Astrocyte (in vitro differentiated cells and primary cell): Measurements from ENCODE around the gene ENTPD8. TPM values are rescaled to one million over a fixed set of nuclear protein-coding genes. Genes with fewer than 3 reads are reported as not detected.

Experiments used
- DNase-seq: peaks from one replicate; pipeline ENCODE4 v3.0.0-alpha.2; 2010; ENCODE audit warnings: low read depth
- FAIRE-seq: peaks from 2 replicates; lab custom pipeline; 2011; peaks lifted over from hg19 to GRCh38; lab: Jason Lieb, UNC
- H2AFZ ChIP-seq: 2 replicates; pipeline ENCODE4 v1.6.0; 2012; ENCODE audit warnings: low read depth, low read length, inconsistent platforms
- H3K27ac ChIP-seq: 2 replicates; pipeline ENCODE4 v1.5.1; 2011; ENCODE audit warnings: low read depth, low read length, inconsistent platforms
- H3K27me3 ChIP-seq: 2 replicates; pipeline ENCODE4 v1.6.0; 2011; ENCODE audit warnings: low read length, inconsistent platforms; ENCODE audit not compliant: insufficient read depth
- H3K36me3 ChIP-seq: 2 replicates; pipeline ENCODE4 v1.5.1; 2011; ENCODE audit warnings: low read length, inconsistent platforms; ENCODE audit not compliant: insufficient read depth
- H3K4me1 ChIP-seq: 2 replicates; pipeline ENCODE4 v1.5.1; 2011; ENCODE audit warnings: low read length, inconsistent platforms; ENCODE audit not compliant: insufficient read depth
- H3K4me2 ChIP-seq: 2 replicates; pipeline ENCODE4 v1.6.0; 2012; ENCODE audit warnings: low read length, inconsistent platforms
- H3K4me3 ChIP-seq: 2 replicates; pipeline ENCODE4 v1.5.1; 2011; ENCODE audit warnings: low read depth, mild to moderate bottlenecking, low read length, inconsistent platforms; ENCODE audit not compliant: insufficient read depth
- H3K79me2 ChIP-seq: 2 replicates; pipeline ENCODE4 v1.6.0; 2012; ENCODE audit warnings: mild to moderate bottlenecking, low read length, inconsistent platforms; ENCODE audit not compliant: insufficient read depth
- H3K9ac ChIP-seq: 2 replicates; pipeline ENCODE4 v1.6.0; 2012; ENCODE audit warnings: mild to moderate bottlenecking, low read length, inconsistent platforms
- H3K9me3 ChIP-seq: 2 replicates; pipeline ENCODE4 v1.5.1; 2012; ENCODE audit warnings: low read depth, mild to moderate bottlenecking, low read length, inconsistent platforms; ENCODE audit not compliant: insufficient read depth
- H4K20me1 ChIP-seq: 2 replicates; pipeline ENCODE4 v1.6.0; 2012; ENCODE audit warnings: low read length, inconsistent platforms; ENCODE audit not compliant: insufficient read depth
- H3K27ac Mint-ChIP-seq: one replicate; pipeline ENCODE4 v1.8.0; 2021; ENCODE audit warnings: mild to moderate bottlenecking, mixed read lengths; ENCODE audit not compliant: unreplicated experiment
- H3K27me3 Mint-ChIP-seq: one replicate; pipeline ENCODE4 v1.8.0; 2021; ENCODE audit warnings: low read depth, mixed read lengths; ENCODE audit not compliant: unreplicated experiment
- H3K36me3 Mint-ChIP-seq: one replicate; pipeline ENCODE4 v1.8.0; 2021; ENCODE audit warnings: low read depth, mixed read lengths; ENCODE audit not compliant: unreplicated experiment
- H3K4me1 Mint-ChIP-seq: one replicate; pipeline ENCODE4 v1.8.0; 2021; ENCODE audit warnings: low read depth, mixed read lengths; ENCODE audit not compliant: unreplicated experiment
- H3K4me3 Mint-ChIP-seq: one replicate; pipeline ENCODE4 v1.8.0; 2021; ENCODE audit warnings: mild to moderate bottlenecking, moderate library complexity, mixed read lengths; ENCODE audit not compliant: unreplicated experiment
- H3K9me3 Mint-ChIP-seq: one replicate; pipeline ENCODE4 v1.8.0; 2021; ENCODE audit warnings: mild to moderate bottlenecking, mixed read lengths; ENCODE audit not compliant: unreplicated experiment
- EZH2 ChIP-seq: IDR thresholded peaks from 2 replicates; pipeline ENCODE4 v1.6.1; 2012; ENCODE audit warnings: mild to moderate bottlenecking, low read length, inconsistent platforms; ENCODE audit not compliant: insufficient read depth
- total RNA-seq: library from RNA; stranded (reverse); gene quantifications from 2 replicates; pipeline ENCODE4 v1.2.1, GENCODE V29; 2021
- TF ChIP-seq, protein P1 (sequence below): IDR thresholded peaks from 2 replicates; pipeline ENCODE4 v1.5.1; 2011; ENCODE audit warnings: low read depth, mild to moderate bottlenecking, inconsistent platforms, low read length, moderate library complexity; ENCODE audit not compliant: insufficient read depth

The ENTPD8 gene
- total RNA-seq, 1 donor from 2014 or later: 0.11 TPM

DNA sequence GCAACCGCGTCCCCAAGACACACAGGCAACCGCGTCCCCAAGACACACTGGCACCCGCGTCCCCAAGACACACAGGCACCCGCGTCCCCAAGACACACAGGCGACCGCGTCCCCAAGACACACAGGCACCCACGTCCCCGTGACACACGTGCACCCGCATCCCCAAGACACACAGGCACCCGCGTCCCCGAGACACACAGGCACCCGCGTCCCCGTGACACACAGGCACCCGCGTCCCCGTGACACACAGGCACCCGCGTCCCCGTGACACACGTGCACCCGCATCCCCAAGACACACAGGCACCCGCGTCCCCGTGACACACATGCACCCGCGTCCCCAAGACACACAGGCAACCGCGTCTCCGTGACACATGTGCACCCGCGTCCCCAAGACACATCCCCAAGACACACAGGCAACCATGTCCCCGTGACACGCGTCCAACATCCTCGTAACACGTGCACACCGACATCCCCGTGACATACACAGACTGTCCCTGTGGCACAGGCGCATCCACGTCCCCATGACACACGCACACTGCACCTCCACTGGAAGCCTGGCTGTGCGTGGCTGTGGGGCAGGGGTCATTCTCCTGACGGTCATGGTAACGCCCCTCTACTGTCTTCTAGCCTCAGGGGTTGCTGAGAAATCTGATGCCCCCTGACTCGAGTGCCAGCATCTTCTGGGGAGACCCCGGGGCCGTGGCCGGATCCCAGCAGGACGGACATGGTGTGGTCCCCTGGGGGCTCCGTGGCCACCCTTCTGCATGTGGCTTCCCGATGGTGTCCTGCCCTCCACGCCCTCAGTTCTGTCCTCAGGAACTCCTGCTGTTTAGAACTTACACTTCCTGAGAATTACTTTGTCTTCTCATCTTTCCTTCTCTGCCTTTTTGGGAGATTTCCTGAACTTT lies 42.3 kb downstream of the ENTPD8 start:
- Mint-ChIP-seq H3K4me1 (no peaks in the 10 kb centered on the region), H3K27me3 (no peaks in the 10 kb centered on the region), H3K4me3 (no peak overlapping the region), H3K27ac (no peak overlapping the region), H3K36me3 (peaks cover 22% of the 10 kb centered on the region), H3K9me3 (peaks cover 8% of the 10 kb centered on the region)
- H3K27me3 ChIP-seq: no peaks in the 10 kb centered on the region
- H3K4me1 ChIP-seq: peaks cover 6% of the 10 kb centered on the region
- no peak overlapping the region for H2AFZ ChIP-seq
- H4K20me1 ChIP-seq: peaks cover 12% of the 10 kb centered on the region
- H3K79me2 ChIP-seq: no peaks in the 10 kb centered on the region
- no peak overlapping the region for H3K4me2 ChIP-seq
- no peak overlapping the region for H3K27ac ChIP-seq
- no peak overlapping the region for H3K4me3 ChIP-seq
- no peaks in the 10 kb centered on the region for H3K36me3 ChIP-seq
- DNase-seq (no peak), FAIRE-seq (no peak)
- H3K9me3 ChIP-seq: no peaks in the 10 kb centered on the region
- no peak overlapping the region for H3K9ac ChIP-seq
- no peak for TF ChIP-seq EZH2
- TF ChIP-seq, protein P1, sequence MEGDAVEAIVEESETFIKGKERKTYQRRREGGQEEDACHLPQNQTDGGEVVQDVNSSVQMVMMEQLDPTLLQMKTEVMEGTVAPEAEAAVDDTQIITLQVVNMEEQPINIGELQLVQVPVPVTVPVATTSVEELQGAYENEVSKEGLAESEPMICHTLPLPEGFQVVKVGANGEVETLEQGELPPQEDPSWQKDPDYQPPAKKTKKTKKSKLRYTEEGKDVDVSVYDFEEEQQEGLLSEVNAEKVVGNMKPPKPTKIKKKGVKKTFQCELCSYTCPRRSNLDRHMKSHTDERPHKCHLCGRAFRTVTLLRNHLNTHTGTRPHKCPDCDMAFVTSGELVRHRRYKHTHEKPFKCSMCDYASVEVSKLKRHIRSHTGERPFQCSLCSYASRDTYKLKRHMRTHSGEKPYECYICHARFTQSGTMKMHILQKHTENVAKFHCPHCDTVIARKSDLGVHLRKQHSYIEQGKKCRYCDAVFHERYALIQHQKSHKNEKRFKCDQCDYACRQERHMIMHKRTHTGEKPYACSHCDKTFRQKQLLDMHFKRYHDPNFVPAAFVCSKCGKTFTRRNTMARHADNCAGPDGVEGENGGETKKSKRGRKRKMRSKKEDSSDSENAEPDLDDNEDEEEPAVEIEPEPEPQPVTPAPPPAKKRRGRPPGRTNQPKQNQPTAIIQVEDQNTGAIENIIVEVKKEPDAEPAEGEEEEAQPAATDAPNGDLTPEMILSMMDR: no peak

DNA sequence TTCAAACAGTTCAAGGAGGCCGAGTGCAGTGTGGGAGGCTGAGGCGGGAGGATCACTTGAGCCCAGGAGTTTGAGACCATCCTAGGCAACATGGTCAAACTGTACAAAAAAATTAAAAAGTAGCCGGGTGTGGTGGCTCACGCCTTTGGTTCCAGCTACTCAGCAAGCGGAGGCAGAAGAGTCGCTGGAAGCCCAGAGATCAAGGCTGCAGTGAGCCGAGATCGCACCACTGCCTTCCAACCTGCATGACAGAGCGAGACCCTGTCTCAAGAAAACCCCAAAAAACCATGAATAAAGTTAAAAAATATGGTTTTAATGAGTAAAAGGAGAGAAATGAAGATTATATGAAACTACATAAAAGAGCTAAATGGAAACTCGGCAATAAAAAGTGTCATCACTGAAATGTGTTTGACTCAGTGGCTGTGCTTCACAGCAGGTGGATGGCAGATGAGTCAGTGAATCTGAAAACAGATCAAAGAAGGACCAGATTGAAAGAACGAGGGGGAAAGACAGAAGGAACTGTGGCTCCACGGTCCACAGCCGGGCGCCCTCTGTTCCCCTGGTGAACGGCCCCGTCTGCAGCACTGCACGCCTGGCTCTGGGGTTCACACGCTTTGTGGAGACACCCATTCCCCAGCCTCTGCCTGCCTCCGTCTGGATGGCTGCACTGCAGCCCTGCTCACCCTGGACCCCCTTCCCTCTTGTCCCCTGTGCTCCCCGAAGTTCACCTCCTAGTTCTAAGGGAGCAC lies 43.3 kb downstream of the ENTPD8 start:
- no peak overlapping the region for H3K4me2 ChIP-seq
- no peaks in the 10 kb centered on the region for H3K79me2 ChIP-seq
- DNase-seq (no peak), FAIRE-seq (no peak)
- H3K9me3 ChIP-seq: no peaks in the 10 kb centered on the region
- no peak overlapping the region for H2AFZ ChIP-seq
- Mint-ChIP-seq H3K36me3 (peaks cover 22% of the 10 kb centered on the region), H3K9me3 (peaks cover 8% of the 10 kb centered on the region), H3K27ac (no peak overlapping the region), H3K4me3 (no peak overlapping the region), H3K4me1 (no peaks in the 10 kb centered on the region), H3K27me3 (no peaks in the 10 kb centered on the region)
- H4K20me1 ChIP-seq: peaks cover 10% of the 10 kb centered on the region
- H3K9ac ChIP-seq: no peak overlapping the region
- no peaks in the 10 kb centered on the region for H3K27me3 ChIP-seq
- no peak overlapping the region for H3K4me3 ChIP-seq
- H3K27ac ChIP-seq: no peak overlapping the region
- no peak for TF ChIP-seq EZH2
- TF ChIP-seq, protein P1: no peak
- H3K4me1 ChIP-seq: peaks cover 6% of the 10 kb centered on the region
- H3K36me3 ChIP-seq: no peaks in the 10 kb centered on the region
